ENCODE data around the gene KXD1. TPM values are rescaled to one million over a fixed set of nuclear protein-coding genes. Genes with fewer than 3 reads are reported as not detected.
"Not testable (repeated sequence)": the region's sequence is repeated elsewhere in the genome, so short reads cannot be mapped to it uniquely, and the experiment has no call there.

KXD1 gene
- total RNA-seq, 1 donor from 2014 or later: 63.4 TPM

- H3K4me3 Mint-ChIP-seq (ENCODE audit: unreplicated experiment): no peak overlapping the region
- no peaks in the 10 kb centered on the region for H3K27me3 Mint-ChIP-seq (ENCODE audit: low read depth)
- H3K27ac Mint-ChIP-seq (ENCODE audit: unreplicated experiment): no peak overlapping the region
- no peak for TF ChIP-seq CTCF (IDR thresholded peaks at IDR 0.05)
- peaks cover 6% of the 10 kb centered on the region for H3K4me1 Mint-ChIP-seq (ENCODE audit: low read depth)
- H3K36me3 Mint-ChIP-seq (ENCODE audit: low read depth): peaks cover 13% of the 10 kb centered on the region
- H3K9me3 Mint-ChIP-seq (ENCODE audit: low read depth): no peaks in the 10 kb centered on the region
- DNase-seq (ENCODE audit: low spot score): no peak
These were observed 20.2 kb upstream of the KXD1 start for GRCh38 chr19:18537431-18537830.

DNA sequence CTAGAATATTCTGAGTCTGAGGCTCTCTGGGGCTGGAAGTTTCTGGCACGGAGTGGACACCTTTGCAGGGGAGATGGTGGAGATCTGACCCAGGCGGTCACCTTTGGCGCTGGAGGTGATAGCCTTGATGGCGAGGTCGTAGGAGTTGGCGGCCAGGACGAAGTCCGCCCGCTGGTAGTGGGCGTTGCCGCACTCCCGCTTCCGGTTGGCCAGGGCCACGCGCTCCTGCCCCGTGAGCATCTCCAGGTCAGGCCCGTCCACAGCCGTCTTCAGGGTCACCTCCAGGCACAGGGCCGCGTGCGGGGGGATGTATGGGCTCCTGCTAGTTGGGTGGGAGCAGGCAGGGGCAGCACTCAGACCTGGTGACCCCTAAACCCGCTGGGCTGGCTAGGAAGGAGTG, 19.6 kb upstream of the KXD1 start:
- no peaks in the 10 kb centered on the region for H3K27me3 Mint-ChIP-seq (ENCODE audit: low read depth)
- no peaks in the 10 kb centered on the region for H3K9me3 Mint-ChIP-seq (ENCODE audit: low read depth)
- TF ChIP-seq CTCF (IDR thresholded peaks at IDR 0.05): no peak
- peaks cover 10% of the 10 kb centered on the region for H3K4me1 Mint-ChIP-seq (ENCODE audit: low read depth)
- peaks cover 13% of the 10 kb centered on the region for H3K36me3 Mint-ChIP-seq (ENCODE audit: low read depth)
- H3K4me3 Mint-ChIP-seq (ENCODE audit: unreplicated experiment): no peak overlapping the region
- H3K27ac Mint-ChIP-seq (ENCODE audit: unreplicated experiment): no peak overlapping the region
- no peak for DNase-seq (ENCODE audit: low spot score)

DNA sequence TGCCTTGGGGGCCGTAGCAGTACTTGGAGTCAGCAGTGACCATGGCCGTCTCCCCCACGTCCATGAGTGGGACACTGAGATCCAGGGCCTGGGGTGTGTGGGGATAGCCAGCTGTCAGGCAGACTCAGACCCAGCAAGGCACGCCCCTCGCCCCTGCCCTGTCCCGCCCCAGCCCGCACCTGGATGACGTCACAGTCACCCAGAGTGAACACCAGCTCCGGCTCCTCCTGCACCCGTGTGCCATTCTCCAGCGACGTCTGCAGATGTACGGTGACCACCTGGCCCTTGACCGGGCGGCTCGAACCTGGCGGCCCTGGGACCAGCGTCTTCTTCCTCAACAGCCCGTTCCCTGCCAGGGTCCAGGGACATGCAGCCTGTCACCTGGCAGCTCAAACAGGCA, 18.3 kb upstream of the KXD1 start:
- Mint-ChIP-seq H3K9me3 (ENCODE audit: low read depth) (no peaks in the 10 kb centered on the region), H3K4me3 (ENCODE audit: unreplicated experiment) (no peak overlapping the region)

DNA sequence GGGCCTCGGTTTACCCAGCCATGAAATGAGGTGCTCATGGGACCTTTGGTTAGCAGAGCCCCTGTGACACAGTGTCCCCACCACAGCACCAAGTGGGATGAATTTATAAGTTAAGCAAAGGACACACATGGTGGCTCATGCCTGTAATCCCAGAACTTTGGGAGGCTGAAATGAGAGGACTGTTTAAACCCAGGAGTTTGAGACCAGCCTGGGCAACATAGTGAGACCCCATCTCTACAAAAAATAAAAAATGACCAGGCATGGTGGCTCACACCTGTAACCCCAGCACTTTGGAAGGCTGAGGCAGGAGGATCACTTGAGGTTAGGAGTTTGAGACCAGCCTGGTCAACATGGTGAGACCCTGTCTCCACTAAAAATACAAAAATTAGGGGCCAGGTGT, 17.5 kb upstream of the KXD1 start:
- not testable (repeated sequence) for DNase-seq (ENCODE audit: low spot score); H3K4me3 Mint-ChIP-seq (ENCODE audit: unreplicated experiment); H3K27ac Mint-ChIP-seq (ENCODE audit: unreplicated experiment); H3K9me3 Mint-ChIP-seq (ENCODE audit: low read depth); H3K27me3 Mint-ChIP-seq (ENCODE audit: low read depth)
- H3K36me3 Mint-ChIP-seq (ENCODE audit: low read depth): peaks cover 11% of the 10 kb centered on the region
- H3K4me1 Mint-ChIP-seq (ENCODE audit: low read depth): peaks cover 16% of the 10 kb centered on the region

More for the DNA sequence above, 18.3 kb upstream of the KXD1 start:
- TF ChIP-seq CTCF (IDR thresholded peaks at IDR 0.05): no peak
- DNase-seq (ENCODE audit: low spot score): no peak
- Mint-ChIP-seq H3K36me3 (ENCODE audit: low read depth) (peaks cover 12% of the 10 kb centered on the region), H3K27ac (ENCODE audit: unreplicated experiment) (no peak overlapping the region), H3K4me1 (ENCODE audit: low read depth) (peaks cover 16% of the 10 kb centered on the region), H3K27me3 (ENCODE audit: low read depth) (no peaks in the 10 kb centered on the region)

GRCh38 chr19:18541258-18541991, 16.2 kb upstream of the KXD1 start:
- Mint-ChIP-seq H3K36me3 (ENCODE audit: low read depth) (peaks cover 10% of the 10 kb centered on the region), H3K4me1 (ENCODE audit: low read depth) (peaks cover 16% of the 10 kb centered on the region), H3K27me3 (ENCODE audit: low read depth) (no peaks in the 10 kb centered on the region), H3K27ac (ENCODE audit: unreplicated experiment) (peak overlapping the region; percentile 45), H3K4me3 (ENCODE audit: unreplicated experiment) (no peak overlapping the region), H3K9me3 (ENCODE audit: low read depth) (no peaks in the 10 kb centered on the region)
- no peak for TF ChIP-seq CTCF (IDR thresholded peaks at IDR 0.05)
- no peak for DNase-seq (ENCODE audit: low spot score)
